M059J (cell line): ENCODE data around the gene ARHGAP5. TPM values are rescaled to one million over a fixed set of nuclear protein-coding genes. Genes with fewer than 3 reads are reported as not detected.
A peak's percentile ranks its signal among the peaks of the same experiment; 100 is the strongest.

Source experiments
- DNase-seq: peaks from one replicate; pipeline ENCODE4 v3.0.0-alpha.2; 2012; ENCODE audit warnings: low read depth
- total RNA-seq: library from RNA; depleted of rRNA; stranded (reverse); fragments of >200 nt; shearing (Covaris generic); gene quantifications from 2 replicates; pipeline ENCODE4 v1.2.3, GENCODE V29; 2014; rRNA removed

ARHGAP5 gene
- 52.5 and 75.3 TPM in 2 replicates for total RNA-seq

- peak; percentile 52 for DNase-seq
Measured at GRCh38 chr14:32077081-32078022, at the start of gene ARHGAP5. TSS of gene ARHGAP5 (plus strand) at chr14:32077304. CDS start at chr14:32090670, 13,366 bp downstream.

- DNase-seq, result peak; percentile 83
Measured at GRCh38 chr14:32028599-32028998, 48.5 kb upstream of the ARHGAP5 start.

- DNase-seq, result no peak
Measured at GRCh38 chr14:32033543-32033942, 43.6 kb upstream of the ARHGAP5 start.

GRCh38 chr14:32038876-32039275, 38.2 kb upstream of the ARHGAP5 start:
- DNase-seq, result peak; percentile 84

GRCh38 chr14:32039401-32040030, 37.6 kb upstream of the ARHGAP5 start:
- DNase-seq, result no peak

GRCh38 chr14:32043624-32044023, 33.5 kb upstream of the ARHGAP5 start:
- no peak for DNase-seq

GRCh38 chr14:32044454-32044853, 32.6 kb upstream of the ARHGAP5 start:
- DNase-seq, result no peak

GRCh38 chr14:32047791-32048190, 29.3 kb upstream of the ARHGAP5 start:
- peak; percentile 47 for DNase-seq

- DNase-seq, result peak; percentile 46
Measured at GRCh38 chr14:32049361-32050088, 27.6 kb upstream of the ARHGAP5 start.

GRCh38 chr14:32050878-32051277, 26.2 kb upstream of the ARHGAP5 start:
- peak; percentile 35 for DNase-seq

GRCh38 chr14:32054536-32054935, 22.6 kb upstream of the ARHGAP5 start:
- no peak for DNase-seq

GRCh38 chr14:32055175-32055574, 21.9 kb upstream of the ARHGAP5 start:
- DNase-seq, result no peak

GRCh38 chr14:32059702-32060101, 17.4 kb upstream of the ARHGAP5 start:
- no peak for DNase-seq

GRCh38 chr14:32064931-32065330, 12.2 kb upstream of the ARHGAP5 start:
- no peak for DNase-seq

- DNase-seq, result no peak
Measured at GRCh38 chr14:32068708-32069107, 8.4 kb upstream of the ARHGAP5 start.

GRCh38 chr14:32070282-32070681, 6.8 kb upstream of the ARHGAP5 start:
- DNase-seq, result no peak

GRCh38 chr14:32072676-32073075, 4.4 kb upstream of the ARHGAP5 start:
- no peak for DNase-seq

GRCh38 chr14:32073537-32074189, 3.4 kb upstream of the ARHGAP5 start:
- peak; percentile 76 for DNase-seq

GRCh38 chr14:32074887-32075572, 2.1 kb upstream of the ARHGAP5 start:
- no peak for DNase-seq

- peak; percentile 35 for DNase-seq
Measured at GRCh38 chr14:32075672-32076277, 1.3 kb upstream of the ARHGAP5 start.
